Urothelium cell line (cell line): Measurements from ENCODE around the gene AKNAD1.
"Not testable (repeated sequence)": the region's sequence is repeated elsewhere in the genome, so short reads cannot be mapped to it uniquely, and the experiment has no call there.

Experiments
- DNase-seq: peaks from one replicate; pipeline ENCODE4 v3.0.0; 2011; ENCODE audit warnings: low spot score, mixed read lengths
- FAIRE-seq: peaks from 2 replicates; lab custom pipeline; 2011; peaks lifted over from hg19 to GRCh38; lab: Jason Lieb, UNC

AKNAD1 gene, protein sequence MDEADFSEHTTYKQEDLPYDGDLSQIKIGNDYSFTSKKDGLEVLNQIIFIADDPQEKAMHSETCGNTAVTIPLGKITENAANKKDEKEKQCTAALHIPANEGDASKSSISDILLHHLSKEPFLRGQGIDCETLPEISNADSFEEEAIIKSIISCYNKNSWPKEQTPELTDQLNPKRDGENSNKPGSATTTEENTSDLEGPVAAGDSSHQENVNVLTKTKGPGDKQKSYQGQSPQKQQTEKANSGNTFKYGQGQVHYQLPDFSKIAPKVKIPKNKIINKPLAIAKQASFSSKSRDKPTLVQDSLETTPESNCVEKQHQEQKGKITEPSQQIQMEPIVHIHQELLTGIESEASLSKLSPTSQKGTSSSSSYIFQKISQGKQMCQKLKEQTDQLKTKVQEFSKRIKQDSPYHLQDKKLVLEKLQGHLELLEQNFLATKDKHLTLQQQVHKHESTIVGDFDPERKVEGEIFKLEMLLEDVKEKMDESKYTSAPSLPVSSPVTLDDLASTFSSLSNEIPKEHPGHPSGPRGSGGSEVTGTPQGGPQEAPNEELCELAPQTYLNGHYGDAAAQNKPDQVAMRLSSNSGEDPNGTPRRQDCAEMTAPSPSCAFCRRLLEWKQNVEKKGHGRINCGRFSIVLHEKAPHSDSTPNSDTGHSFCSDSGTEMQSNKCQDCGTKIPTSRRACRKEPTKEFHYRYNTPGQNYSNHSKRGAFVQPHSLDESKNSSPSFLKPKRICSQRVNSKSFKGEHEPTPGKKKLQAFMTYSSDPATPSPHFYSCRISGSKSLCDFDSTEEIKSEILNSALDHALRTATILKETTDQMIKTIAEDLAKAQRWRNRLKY

DNA sequence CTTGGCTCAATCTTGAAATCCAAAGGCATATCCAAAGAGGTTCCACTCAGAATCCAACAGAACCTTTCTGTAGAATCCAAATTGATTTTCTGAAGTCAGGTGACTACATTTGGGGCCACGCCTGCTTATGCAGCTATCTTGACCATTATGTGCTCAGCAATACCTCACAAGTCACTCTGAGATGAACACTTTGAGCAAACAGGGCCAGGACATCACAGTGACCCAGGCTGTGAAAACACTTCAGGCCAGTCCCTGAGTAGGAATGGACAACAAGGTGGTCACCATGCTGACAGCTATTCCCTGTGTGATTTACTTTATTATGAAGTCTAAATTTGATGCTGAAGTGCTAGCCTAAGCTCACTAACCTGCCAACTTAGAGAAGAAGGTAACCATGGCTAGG is at the start of gene AKNAD1:
Gene AKNAD1, minus strand, starts transcription at position 101 of the 400 bp plus-strand sequence. CDS start 4,430 bp downstream, outside the sequence.
- FAIRE-seq = no peak
- no peak for DNase-seq

DNA sequence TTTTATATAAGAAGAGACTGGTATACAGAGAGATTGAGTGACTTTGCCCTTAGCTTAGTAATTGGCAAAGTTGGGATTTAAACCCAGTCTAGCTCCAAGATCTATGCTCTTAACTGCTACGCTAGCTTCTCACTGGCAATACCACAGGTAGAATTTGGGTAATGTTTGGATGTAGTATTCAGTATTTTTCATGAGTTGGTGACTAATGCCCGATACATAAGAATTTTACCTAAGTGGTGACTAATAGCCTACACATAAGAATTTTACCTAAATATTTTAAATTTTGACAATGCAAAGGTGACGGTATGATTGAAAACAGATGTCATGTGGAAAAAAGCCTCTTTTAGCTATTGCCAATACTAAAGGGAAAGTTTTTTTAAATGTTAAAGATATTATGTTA is 44.2 kb upstream of the AKNAD1 start:
- FAIRE-seq = no peak
- no peak for DNase-seq

DNA sequence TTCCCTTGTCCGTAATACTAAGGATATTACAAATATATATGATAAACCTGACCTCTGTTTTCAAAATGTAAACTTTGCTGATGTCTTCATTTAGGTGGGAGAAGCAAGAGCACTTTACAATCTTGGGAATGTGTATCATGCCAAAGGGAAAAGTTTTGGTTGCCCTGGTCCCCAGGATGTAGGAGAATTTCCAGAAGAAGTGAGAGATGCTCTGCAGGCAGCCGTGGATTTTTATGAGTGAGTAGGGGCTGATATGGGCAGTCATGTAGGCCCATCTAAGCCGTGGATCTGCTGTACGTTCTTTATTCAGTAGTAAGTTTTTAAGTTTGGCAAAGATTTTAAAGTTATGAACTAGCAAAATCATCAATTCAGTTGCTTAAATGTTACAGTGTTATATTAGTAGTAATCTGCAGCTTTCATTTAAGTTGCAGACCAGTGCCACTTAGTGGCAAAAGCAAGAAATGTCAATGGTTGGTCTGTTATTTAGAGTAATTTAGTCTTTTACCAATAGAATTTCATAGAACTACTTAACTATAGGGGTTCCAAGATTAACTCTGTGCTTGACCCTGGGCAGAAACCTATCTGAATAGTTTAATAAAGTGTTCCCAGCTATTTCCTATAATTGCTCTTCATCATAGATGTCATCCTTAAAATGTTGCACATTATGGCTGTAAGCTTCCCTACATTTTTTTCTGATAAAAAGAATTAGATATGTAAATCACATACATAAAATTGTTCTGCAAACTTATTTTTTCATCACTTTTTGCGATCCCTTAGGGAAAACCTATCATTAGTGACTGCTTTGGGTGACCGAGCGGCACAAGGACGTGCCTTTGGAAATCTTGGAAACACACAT is 41.2 kb upstream of the AKNAD1 start:
- no peak for FAIRE-seq
- DNase-seq = peak; percentile 48

DNA sequence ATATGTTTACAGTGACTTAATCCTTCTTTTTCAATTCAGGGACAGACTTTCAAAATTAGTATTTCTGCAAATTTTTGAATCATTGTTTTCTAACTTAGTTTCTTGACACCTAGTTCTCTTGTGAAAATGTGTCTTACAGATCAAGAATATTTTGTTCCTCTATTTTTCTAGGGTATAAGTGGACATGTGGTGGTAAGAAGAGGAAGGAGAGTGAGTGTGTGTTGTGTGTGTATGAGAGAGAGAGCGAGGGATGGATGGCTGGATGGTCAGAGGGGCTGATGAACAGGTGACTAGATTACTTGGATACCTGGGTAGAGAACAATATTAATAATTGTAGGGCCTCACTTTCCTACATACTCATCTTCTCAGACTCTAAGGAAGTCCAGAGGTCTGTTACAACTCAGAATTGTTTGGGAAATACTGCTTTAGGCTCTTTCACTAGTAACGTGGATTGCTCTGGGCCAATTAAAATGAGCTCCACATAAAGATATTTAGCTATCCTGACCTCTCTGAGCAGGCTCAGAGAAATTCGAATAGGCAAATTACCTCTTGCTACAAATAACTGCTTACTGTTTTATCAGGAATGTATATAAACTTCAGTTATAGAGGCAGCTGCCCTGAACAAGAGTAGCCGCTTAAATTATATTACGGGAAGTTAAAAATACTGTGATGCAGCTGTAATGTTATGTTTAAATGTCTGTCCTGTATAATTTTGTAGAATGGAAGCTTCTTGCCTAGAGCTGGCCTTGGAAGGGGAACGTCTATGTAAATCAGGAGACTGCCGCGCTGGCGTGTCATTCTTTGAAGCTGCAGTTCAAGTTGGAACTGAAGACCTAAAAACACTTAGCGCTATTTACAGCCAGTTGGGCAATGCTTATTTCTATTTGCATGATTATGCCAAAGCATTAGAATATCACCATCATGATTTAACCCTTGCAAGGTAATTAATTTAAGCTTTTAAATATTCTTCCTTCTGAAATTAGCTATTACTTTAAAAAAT is 39.6 kb upstream of the AKNAD1 start:
- DNase-seq (no peak), FAIRE-seq (no peak)

DNA sequence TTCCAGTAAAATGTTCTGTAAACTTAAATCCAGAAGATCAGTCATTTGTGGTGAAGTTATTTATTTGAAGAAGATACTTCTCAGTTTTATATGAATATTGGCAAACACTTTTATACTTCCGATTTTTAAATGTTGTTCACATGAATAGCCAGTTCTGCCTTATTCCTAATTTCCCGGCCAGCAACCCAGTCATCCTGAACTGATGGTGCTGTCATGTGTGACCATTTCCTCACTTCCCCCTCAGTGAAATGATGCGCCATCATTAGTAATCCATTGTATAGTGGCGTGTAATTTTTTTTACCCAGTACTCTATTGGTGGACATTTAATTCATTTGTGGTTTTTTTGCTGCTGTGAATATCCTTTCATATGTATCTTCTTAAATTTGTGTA is 36.2 kb upstream of the AKNAD1 start:
- DNase-seq = no peak
- no peak for FAIRE-seq

DNA sequence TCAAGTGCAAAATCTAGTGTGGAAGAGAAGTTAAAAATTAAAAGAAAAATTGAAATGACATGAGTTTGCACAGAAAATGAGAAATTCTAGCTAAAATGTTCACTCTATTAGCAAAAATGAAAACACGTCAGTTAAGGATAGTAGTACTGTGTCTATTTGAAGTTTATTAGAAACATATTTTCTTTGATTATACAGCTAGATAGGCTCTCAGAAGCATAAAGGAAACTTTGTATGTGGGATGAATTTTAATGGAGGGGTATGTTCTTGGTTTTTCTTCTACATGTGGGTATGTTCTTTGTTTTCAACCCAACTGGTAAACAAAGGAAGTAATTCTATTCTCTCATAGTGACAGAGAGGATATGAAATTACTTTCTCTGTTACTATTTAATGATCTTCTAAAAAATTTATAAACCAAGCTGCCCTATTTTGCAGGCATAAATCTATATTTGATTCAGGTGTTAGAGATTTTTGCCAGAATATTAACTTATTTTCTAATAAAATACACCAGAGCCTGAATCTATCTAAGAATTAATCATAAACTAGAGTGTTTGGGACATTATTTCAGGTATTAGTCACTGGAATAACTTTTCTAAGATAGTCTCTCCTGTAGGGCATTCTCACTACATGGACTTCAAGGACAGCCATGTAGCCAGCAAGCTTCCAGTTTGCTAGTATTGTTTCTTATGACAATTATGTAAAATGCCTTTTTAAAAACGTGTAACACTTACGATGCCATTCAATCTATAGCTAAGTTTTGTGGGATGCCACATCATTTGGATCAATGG is 35.7 kb upstream of the AKNAD1 start:
- FAIRE-seq (no peak), DNase-seq (no peak)

DNA sequence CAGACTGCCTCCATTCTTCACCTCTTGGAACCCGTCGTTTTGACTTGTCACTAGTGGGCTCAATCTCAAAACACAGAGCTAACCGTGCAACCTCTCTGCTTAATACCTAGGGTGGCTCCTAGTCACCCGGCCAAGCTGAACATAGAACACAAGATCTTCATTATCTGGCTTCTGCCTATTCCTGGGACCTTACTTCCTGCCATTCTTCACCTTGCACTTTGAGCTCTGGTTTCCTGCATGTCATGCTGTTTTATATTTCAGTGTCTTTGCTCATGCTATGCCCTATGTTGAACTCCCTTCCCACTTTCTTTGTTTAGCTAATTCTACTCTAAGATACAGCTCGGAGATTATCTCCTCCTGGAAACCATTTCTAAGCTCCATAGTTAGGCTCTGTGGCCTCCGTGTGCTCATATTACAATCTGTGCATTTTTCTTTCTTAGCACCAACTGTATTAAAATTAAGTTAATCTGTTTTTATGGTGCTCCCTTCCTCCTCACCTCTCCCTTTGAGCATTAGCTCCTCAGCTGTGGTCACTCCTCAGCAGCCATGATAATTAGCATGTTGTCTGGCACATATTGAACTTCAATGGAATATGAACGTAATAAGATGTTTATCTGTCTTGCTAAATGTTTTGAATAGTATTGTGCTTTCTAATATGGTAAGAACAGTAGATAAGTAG is 33.0 kb upstream of the AKNAD1 start:
- DNase-seq = no peak
- FAIRE-seq = no peak

DNA sequence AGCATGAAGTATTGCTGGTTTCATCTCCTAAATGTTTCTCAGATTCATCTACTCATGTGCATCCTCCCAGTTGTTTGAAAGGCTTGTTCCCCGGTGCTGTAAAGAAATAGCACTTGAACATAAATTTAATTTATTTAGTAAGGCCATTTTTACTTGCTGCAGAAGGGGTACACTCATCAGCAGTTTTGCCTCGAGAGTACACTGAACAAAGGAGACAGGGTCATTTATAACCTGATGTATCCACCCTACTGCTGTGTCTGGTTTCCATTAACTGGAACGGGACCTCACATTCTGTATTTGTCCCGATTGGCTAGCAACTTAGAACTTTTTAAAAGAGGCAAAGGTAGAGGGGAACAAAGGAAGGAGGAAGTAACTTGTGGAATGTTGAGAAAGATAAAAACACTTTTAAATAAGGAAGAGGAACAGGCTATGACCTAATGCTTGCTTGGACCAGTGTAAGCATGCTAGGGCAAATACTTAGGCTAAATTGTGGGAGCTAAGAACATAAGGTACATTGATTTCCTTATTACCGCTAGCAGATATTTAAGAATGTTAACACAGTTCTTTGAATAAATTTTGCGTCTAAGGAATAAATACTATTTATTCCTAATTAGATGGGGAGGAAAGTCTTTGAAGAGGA is 32.2 kb upstream of the AKNAD1 start:
- FAIRE-seq, DNase-seq: not testable (repeated sequence)

DNA sequence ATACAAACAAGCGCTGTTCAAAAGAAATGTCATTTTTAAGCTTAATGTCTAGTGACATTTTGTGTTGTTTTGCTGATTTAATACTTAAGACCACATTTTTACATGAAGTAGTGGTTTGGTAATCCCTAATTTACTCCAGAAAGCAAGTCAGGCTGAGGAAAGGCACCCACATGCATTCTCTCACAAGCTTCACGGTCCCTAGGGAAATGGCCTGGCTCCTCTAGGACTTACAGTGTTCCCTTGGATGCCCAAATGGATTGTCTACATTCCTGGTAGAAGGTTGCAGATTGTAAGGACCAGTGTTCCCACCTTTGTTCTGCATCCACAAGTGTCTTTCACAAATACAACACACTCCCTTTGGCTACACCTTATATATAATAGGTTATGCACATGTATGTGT is 29.4 kb upstream of the AKNAD1 start:
- no peak for DNase-seq
- no peak for FAIRE-seq

DNA sequence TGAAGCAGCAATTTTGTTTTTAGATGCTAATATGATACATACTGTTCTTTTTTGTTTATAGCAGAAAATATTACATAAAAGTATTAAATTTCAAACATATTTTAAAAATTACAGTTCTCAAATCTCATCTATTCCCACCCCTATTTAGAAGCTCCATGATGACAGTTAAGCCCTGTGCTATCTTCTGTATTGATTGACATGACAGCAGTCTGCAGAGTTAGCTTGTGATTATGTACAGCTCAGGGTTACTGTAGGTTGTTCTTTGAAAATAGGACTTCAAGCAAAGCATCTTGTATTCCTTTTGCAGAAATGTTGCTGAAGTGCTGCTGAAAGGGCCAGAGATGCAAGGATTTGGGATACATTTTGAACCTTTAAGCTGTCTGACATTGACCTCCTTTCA is 28.1 kb upstream of the AKNAD1 start:
- no peak for FAIRE-seq
- no peak for DNase-seq

DNA sequence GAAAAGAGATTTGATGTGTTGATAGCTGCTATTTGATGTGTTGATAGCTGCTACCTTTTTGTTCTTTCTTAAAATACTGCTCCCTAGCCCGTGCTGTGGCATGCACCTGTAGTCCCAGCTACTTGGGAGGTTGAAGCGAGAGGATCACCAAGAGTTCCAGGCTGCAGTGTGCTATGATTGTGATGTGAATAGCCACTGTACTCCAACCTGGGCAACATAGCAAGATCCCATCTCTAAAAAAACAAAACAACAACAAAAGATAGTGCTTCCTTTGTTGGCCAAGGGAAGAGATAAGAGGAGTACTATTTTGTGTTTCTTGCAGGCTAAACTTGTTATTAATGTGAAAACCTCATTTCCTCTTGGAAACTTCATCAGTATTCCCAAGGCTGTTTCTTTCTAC is 25.9 kb upstream of the AKNAD1 start:
- FAIRE-seq (no peak), DNase-seq (no peak)

DNA sequence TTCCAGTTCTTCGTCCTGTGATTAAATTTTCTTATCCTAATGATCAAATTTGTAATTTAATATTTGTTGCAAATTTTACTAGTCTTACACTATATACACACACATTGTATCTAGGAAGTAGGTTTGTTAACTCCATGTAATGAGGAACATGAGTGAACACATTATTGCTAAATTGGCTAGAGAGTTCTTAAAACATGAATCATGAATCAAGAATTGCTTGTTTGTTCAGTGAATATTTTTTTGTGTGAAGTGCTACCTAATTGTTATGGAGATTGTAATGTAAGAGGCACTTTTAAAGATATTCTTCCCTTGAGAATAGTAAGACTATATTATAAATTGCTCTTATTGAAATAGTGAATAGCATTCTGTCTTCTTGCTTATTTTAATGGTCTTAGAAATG is 24.5 kb upstream of the AKNAD1 start:
- no peak for FAIRE-seq
- DNase-seq = no peak

DNA sequence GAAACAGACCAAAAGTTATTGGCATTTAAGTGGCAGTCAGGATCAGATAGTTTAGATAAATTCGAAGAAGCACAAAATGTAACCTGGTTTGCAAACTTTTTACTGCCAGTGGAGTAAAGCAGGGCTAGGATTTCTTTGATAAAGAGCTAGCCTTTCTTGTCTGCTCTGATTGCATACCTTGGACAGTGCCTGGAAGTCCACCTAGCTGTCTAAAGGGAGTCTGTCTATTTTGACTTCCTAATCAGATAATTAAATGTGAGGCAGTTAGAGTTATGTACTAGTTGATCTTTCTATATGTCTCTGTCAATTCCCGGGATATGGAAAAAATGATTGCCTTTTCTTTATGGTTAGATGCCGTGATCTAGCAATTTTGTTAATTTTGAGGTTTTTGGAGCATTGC is 24.0 kb upstream of the AKNAD1 start:
- FAIRE-seq (no peak), DNase-seq (no peak)

DNA sequence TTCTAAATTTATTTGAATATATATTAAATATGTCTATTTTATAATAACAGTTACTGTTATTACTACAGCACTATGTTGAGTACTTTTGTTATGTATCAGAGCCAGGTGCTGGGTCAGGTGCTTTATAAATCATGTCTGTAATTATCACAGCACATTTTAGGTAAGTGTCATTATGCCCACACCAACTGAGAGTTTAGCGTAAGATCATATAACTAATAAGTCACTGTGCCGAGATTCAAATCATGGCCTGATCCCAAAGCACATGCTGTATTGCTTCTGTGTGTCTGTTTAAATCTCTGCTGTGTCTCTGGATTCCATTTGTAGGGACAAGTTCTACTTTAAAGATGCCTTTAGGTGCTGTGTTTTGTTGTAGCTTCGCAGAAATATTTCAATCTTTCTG is 21.8 kb upstream of the AKNAD1 start:
- no peak for DNase-seq

DNA sequence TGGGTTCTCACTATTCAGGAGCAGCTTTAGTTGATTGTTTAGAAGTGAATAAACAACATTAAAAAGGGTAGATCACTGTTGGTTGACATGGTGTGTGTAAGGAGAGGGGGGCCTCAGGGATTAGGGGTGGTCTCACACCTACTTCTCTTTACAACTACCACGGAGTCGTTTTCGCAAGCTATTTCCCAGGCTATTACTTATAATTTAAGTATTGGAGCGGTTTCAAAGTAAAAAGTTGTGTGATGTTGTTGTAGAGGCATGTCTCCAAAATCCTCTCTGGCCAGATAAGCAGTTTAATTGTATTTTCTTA is 21.2 kb upstream of the AKNAD1 start:
- DNase-seq (no peak), FAIRE-seq (no peak)

More for the DNA sequence above, 21.8 kb upstream of the AKNAD1 start:
- FAIRE-seq = no peak

DNA sequence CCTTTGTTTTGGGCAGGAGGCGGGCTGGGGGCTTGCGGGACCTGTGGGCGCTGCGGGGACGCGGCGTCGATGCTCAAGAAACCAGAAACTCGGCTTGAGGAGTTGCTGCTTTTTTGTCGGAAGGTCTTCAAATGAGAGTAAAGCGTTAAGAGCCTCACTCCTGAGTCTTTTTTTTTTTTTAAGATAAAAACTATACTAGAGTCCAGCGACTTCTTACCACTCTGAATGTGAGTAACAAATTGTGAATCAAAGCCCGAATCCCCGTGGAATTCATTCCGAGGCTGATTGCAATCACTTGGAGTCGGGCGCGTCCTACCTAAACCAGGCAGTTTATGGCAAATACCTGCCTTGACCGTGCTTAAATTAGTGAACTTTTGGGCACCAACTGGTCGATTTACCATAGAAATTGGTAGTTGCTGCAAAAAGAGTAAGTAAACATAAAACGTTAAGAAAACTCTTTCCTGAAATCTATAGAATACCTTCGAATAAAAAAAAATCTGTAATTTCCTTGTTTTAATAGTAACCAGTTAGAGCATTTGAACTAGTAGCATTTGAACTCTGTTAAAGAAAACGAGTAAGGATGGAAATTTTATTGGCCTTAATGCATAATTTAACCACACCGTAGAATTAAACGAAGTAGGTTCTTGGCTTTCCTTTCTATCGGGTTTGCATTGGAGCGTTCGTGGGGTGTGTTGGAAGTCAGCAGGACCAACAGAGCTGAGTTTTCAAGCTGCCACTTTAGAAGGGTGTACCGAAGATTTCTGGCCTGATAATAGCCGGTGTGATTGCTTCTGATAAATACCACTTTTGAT is 20.7 kb upstream of the AKNAD1 start:
- FAIRE-seq = no peak
- no peak for DNase-seq

DNA sequence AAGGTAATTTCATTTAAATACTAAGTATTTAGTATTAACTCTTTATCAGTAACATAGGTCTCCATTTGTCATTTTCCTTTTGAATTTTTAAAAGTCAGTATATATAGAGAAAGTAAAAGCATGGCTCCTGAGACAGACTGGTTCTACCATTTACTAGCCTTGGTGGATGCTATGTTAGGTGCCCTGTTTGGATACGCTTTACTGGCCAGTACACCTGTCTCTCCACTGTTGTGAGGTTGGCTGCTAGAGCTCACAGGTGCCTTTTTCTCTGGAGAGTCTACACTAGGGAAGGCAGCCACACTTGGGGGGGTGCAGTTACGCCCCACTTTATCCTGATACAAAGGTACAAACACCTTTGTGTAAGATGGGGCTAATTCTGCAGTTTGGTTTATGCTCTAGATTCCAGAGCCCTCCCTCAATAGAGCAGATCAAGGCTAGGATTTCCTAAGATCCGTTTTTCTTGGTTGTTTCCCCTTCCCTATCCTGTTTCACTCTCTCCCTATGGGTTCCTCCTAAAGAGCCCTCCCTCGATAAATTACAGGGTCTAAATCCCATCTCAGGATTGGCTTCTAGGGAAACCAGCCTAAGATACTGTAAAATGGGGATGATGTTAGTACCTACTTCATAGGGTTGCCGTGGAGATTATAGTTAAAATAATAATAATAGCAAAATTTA is 14.3 kb upstream of the AKNAD1 start:
- FAIRE-seq = no peak
- DNase-seq = no peak
